Neural cell (in vitro differentiated cells): Measurements from ENCODE around the gene NFYC.

Experiments
- CTCF ChIP-seq: fragments of 450-650 bp; IDR thresholded peaks from 2 replicates; pipeline ENCODE4 v1.5.1; 2014; ENCODE audit warnings: antibody characterized with exemption, mild to moderate bottlenecking, moderate library complexity; ENCODE audit not compliant: poor library complexity, severe bottlenecking
- EZH2 ChIP-seq: fragments of 200-600, 300-800 bp; shearing (Covaris generic), sonication (generic); IDR thresholded peaks from 2 replicates; pipeline ENCODE4 v1.6.1; 2014; ENCODE audit warnings: antibody characterized with exemption, low read length, borderline replicate concordance, mild to moderate bottlenecking; ENCODE audit not compliant: insufficient read depth, poor library complexity, severe bottlenecking
- MXI1 ChIP-seq: fragments of 450-650 bp; conservative IDR thresholded peaks from 2 replicates; pipeline ENCODE4 v1.6.1; 2014; ENCODE audit warnings: antibody characterized with exemption, mild to moderate bottlenecking; ENCODE audit not compliant: poor library complexity, severe bottlenecking
- POLR2AphosphoS5 ChIP-seq: IDR thresholded peaks from 2 replicates; pipeline ENCODE4 v1.6.1; 2012
- RAD21 ChIP-seq: fragments of 450-650 bp; conservative IDR thresholded peaks from 2 replicates; pipeline ENCODE4 v1.6.1; 2014; ENCODE audit warnings: antibody characterized with exemption, mild to moderate bottlenecking, moderate library complexity
- SMC3 ChIP-seq: fragments of 450-650 bp; conservative IDR thresholded peaks from 2 replicates; pipeline ENCODE4 v1.6.1; 2014; ENCODE audit warnings: antibody characterized with exemption, mild to moderate bottlenecking, moderate library complexity; ENCODE audit not compliant: poor library complexity
- TAF1 ChIP-seq: IDR thresholded peaks from 2 replicates; pipeline ENCODE4 v1.6.1; 2012; ENCODE audit warnings: low read depth
- TF ChIP-seq, protein P1 (sequence below): IDR thresholded peaks from 2 replicates; pipeline ENCODE4 v1.6.1; 2012; ENCODE audit warnings: borderline replicate concordance

- TF ChIP-seq EZH2, result no peak
- no peak for TF ChIP-seq CTCF
- no peak for TF ChIP-seq RAD21
- no peak for TF ChIP-seq SMC3
- no peak for TF ChIP-seq POLR2AphosphoS5
- no peak for TF ChIP-seq MXI1
- TF ChIP-seq, protein P1, sequence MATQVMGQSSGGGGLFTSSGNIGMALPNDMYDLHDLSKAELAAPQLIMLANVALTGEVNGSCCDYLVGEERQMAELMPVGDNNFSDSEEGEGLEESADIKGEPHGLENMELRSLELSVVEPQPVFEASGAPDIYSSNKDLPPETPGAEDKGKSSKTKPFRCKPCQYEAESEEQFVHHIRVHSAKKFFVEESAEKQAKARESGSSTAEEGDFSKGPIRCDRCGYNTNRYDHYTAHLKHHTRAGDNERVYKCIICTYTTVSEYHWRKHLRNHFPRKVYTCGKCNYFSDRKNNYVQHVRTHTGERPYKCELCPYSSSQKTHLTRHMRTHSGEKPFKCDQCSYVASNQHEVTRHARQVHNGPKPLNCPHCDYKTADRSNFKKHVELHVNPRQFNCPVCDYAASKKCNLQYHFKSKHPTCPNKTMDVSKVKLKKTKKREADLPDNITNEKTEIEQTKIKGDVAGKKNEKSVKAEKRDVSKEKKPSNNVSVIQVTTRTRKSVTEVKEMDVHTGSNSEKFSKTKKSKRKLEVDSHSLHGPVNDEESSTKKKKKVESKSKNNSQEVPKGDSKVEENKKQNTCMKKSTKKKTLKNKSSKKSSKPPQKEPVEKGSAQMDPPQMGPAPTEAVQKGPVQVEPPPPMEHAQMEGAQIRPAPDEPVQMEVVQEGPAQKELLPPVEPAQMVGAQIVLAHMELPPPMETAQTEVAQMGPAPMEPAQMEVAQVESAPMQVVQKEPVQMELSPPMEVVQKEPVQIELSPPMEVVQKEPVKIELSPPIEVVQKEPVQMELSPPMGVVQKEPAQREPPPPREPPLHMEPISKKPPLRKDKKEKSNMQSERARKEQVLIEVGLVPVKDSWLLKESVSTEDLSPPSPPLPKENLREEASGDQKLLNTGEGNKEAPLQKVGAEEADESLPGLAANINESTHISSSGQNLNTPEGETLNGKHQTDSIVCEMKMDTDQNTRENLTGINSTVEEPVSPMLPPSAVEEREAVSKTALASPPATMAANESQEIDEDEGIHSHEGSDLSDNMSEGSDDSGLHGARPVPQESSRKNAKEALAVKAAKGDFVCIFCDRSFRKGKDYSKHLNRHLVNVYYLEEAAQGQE, result no peak
- no peak for TF ChIP-seq TAF1
Measured at GRCh38 chr1:40661678-40662077, 29.8 kb upstream of the NFYC start.
